Nephron (organoid): ENCODE results near the gene SH3BP4.

ENCODE experiments used
- H3K27ac Mint-ChIP-seq, 3 experiments: 2 replicates each; pipeline ENCODE4 v1.8.0; 2020; ENCODE audit warnings: mixed read lengths in 3 of 3, mild to moderate bottlenecking in 2 of 3, moderate library complexity in 1 of 3
- H3K27me3 Mint-ChIP-seq: 2 replicates; pipeline ENCODE4 v1.8.0; 2021; ENCODE audit warnings: low read depth, mild to moderate bottlenecking, moderate library complexity, mixed read lengths
- H3K36me3 Mint-ChIP-seq: 2 replicates; pipeline ENCODE4 v1.8.0; 2020; ENCODE audit warnings: low read depth, mixed read lengths
- H3K4me1 Mint-ChIP-seq: 2 replicates; pipeline ENCODE4 v1.8.0; 2020; ENCODE audit warnings: mixed read lengths
- H3K4me3 Mint-ChIP-seq, 3 experiments: 2 replicates each; pipeline ENCODE4 v1.8.0; 2020; ENCODE audit warnings: mild to moderate bottlenecking in 3 of 3, mixed read lengths in 3 of 3, moderate library complexity in 2 of 3
- H3K9me3 Mint-ChIP-seq: 2 replicates; pipeline ENCODE4 v1.8.0; 2020; ENCODE audit warnings: mixed read lengths
- CTCF ChIP-seq, 3 experiments: fragments of 200-600 bp; sonication (generic); IDR thresholded peaks; one replicate each; pipeline ENCODE4 v1.5.0; 2021; ENCODE audit warnings: antibody characterized with exemption in 3 of 3; ENCODE audit not compliant: unreplicated experiment in 3 of 3

SH3BP4 gene

DNA sequence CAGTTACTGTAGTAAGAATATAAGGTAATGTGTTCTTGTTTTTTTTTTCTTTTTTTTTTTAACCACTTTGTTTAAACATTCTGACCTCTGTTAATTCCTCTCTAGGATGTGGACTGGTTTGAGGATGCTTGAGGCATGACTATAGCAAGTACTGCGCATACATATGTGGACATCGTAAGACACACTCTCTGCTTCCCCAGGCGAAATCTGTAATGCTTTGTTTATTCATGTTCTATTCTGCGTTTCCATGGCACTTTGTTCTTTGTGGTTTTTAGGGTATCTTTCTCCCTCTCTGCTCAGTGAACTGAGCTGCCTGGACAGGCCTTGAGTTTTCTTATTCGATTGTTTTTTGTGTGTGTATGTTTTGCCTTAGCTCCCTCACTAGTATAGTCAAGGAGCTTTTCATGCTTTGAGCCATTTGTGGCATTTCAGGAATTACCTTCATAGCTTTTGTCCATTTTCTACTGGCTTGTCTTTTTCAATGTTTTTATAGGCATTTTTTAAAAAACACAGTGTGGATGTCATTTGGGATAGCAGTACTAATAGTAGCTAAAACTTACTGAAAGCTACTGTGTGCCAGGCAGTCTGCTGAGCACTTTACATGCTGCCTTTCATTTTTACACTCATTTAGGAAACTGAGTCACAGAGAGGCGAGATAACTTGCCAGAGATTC is 1.9 kb upstream of the SH3BP4 start:
- H3K4me1 Mint-ChIP-seq, result peaks cover 35% of the 10 kb centered on the region
- peak overlapping the region; percentile 88 to 96 (median 92) for H3K4me3 Mint-ChIP-seq
- peaks cover 12% of the 10 kb centered on the region for H3K27me3 Mint-ChIP-seq
- H3K27ac Mint-ChIP-seq, result peak overlapping the region; percentile 6 to 62 (median 23)
- H3K36me3 Mint-ChIP-seq, result no peaks in the 10 kb centered on the region
- TF ChIP-seq CTCF (IDR thresholded peaks at IDR 0.05; ENCODE audit: unreplicated experiment in 3 of 3), result no peak
- H3K9me3 Mint-ChIP-seq, result peaks cover 3% of the 10 kb centered on the region

DNA sequence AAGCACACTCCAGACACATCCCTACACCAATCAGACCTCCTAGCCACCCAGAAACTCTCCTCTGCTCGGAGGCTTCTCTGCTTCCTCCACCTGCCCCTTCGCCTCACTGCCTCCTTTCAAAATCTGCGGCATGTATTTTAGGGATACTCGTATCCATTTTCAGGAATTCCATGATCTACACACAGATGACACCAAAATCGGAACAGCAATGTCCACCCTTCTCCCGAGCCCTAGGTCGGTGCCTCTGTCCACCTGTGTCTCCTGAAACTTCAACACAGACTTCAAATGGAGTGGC is 1.4 kb upstream of the SH3BP4 start:
- peaks cover 12% of the 10 kb centered on the region for H3K27me3 Mint-ChIP-seq
- no peak for TF ChIP-seq CTCF (IDR thresholded peaks at IDR 0.05; ENCODE audit: unreplicated experiment in 3 of 3)
- H3K4me3 Mint-ChIP-seq, result peak overlapping the region; percentile 88 to 96 (median 92)
- peaks cover 40% of the 10 kb centered on the region for H3K4me1 Mint-ChIP-seq
- H3K36me3 Mint-ChIP-seq, result no peaks in the 10 kb centered on the region
- peak overlapping the region; percentile 6 to 35 (median 23) for H3K27ac Mint-ChIP-seq
- peaks cover 3% of the 10 kb centered on the region for H3K9me3 Mint-ChIP-seq

GRCh38 chr2:234950730-234951663 is 820 bp upstream of the SH3BP4 start:
- Mint-ChIP-seq H3K27ac (peak overlapping the region; percentile 77 to 90 (median 84)), H3K36me3 (no peaks in the 10 kb centered on the region), H3K27me3 (peaks cover 12% of the 10 kb centered on the region), H3K4me3 (peak overlapping the region; percentile 88 to 96 (median 92)), H3K4me1 (peaks cover 46% of the 10 kb centered on the region), H3K9me3 (peaks cover 3% of the 10 kb centered on the region)
- no peak for TF ChIP-seq CTCF (IDR thresholded peaks at IDR 0.05; ENCODE audit: unreplicated experiment in 3 of 3)

- TF ChIP-seq CTCF (IDR thresholded peaks at IDR 0.05; ENCODE audit: unreplicated experiment in 3 of 3), result no peak
- H3K27me3 Mint-ChIP-seq, result peaks cover 12% of the 10 kb centered on the region
- peaks cover 55% of the 10 kb centered on the region for H3K4me1 Mint-ChIP-seq
- H3K36me3 Mint-ChIP-seq, result no peaks in the 10 kb centered on the region
- peak overlapping the region; percentile 72 to 95 (median 76) for H3K27ac Mint-ChIP-seq
- no peaks in the 10 kb centered on the region for H3K9me3 Mint-ChIP-seq
- peak overlapping the region; percentile 86 to 91 (median 87) for H3K4me3 Mint-ChIP-seq
These were observed 676 bp downstream of the SH3BP4 start for GRCh38 chr2:234952270-234953115.

GRCh38 chr2:234953116-234954031 is 1.6 kb downstream of the SH3BP4 start:
- Mint-ChIP-seq H3K27me3 (peaks cover 10% of the 10 kb centered on the region), H3K27ac (peak overlapping the region; percentile 72 to 95 (median 76)), H3K9me3 (no peaks in the 10 kb centered on the region), H3K36me3 (no peaks in the 10 kb centered on the region), H3K4me3 (peak overlapping the region; percentile 86 to 91 (median 87)), H3K4me1 (peaks cover 63% of the 10 kb centered on the region)
- no peak for TF ChIP-seq CTCF (IDR thresholded peaks at IDR 0.05; ENCODE audit: unreplicated experiment in 3 of 3)
